Neuronal stem cell (in vitro differentiated cells): ENCODE measurements around the gene PDE4C.

ENCODE experiments used
- DNase-seq: peaks from one replicate; pipeline ENCODE4 v3.0.0-alpha.2; 2013; ENCODE audit warnings: low spot score
- H2AFZ ChIP-seq: one replicate; pipeline ENCODE4 v1.6.1; 2013; ENCODE audit warnings: mild to moderate bottlenecking, low read length, inconsistent platforms
- H2AK5ac ChIP-seq: 2 replicates; pipeline ENCODE4 v1.6.1; 2013; ENCODE audit warnings: low read depth, mild to moderate bottlenecking, inconsistent platforms, low read length, moderate library complexity, mixed read lengths
- H2BK120ac ChIP-seq: 2 replicates; pipeline ENCODE4 v1.6.1; 2013; ENCODE audit warnings: low read depth, mild to moderate bottlenecking, inconsistent platforms, low read length, moderate library complexity, mixed read lengths
- H2BK12ac ChIP-seq: one replicate; pipeline ENCODE4 v1.6.1; 2013; ENCODE audit warnings: low read length, inconsistent platforms
- H2BK15ac ChIP-seq: 2 replicates; pipeline ENCODE4 v1.6.1; 2013; ENCODE audit warnings: mild to moderate bottlenecking, low read length, inconsistent platforms, mixed read lengths
- H2BK5ac ChIP-seq: one replicate; pipeline ENCODE4 v1.6.1; 2013; ENCODE audit warnings: inconsistent platforms, mild to moderate bottlenecking, low read length, moderate library complexity
- H3K14ac ChIP-seq: one replicate; pipeline ENCODE4 v1.6.1; 2013; ENCODE audit warnings: low read length, inconsistent platforms
- H3K18ac ChIP-seq: 2 replicates; pipeline ENCODE4 v1.6.1; 2013; ENCODE audit warnings: low read length, inconsistent platforms
- H3K23ac ChIP-seq: 2 replicates; pipeline ENCODE4 v1.6.1; 2013; ENCODE audit warnings: low read depth, mild to moderate bottlenecking, mixed read lengths, low read length, inconsistent platforms; ENCODE audit not compliant: poor library complexity
- H3K27ac ChIP-seq: replicated peaks from 3 replicates; pipeline ENCODE4 v1.5.1; 2013; ENCODE audit warnings: low read length, inconsistent platforms
- H3K27me3 ChIP-seq, 3 experiments: 2 replicates each; pipeline ENCODE4 v1.6.1; 2013; ENCODE audit warnings: low read length in 3 of 3, mild to moderate bottlenecking in 2 of 3, inconsistent platforms in 1 of 3, low read depth in 1 of 3, mixed read lengths in 1 of 3, moderate library complexity in 1 of 3; ENCODE audit not compliant: control insufficient read depth in 3 of 3, insufficient read depth in 3 of 3
- H3K36me3 ChIP-seq, 2 donors: replicated peaks in 1 of 2; 2 replicates each; pipeline ENCODE4 v1.6.1; 2013; ENCODE audit warnings: low read length in 2 of 2; ENCODE audit not compliant: control insufficient read depth in 2 of 2, insufficient read depth in 2 of 2
- H3K4ac ChIP-seq: 2 replicates; pipeline ENCODE4 v1.6.1; 2013; ENCODE audit warnings: inconsistent platforms, mild to moderate bottlenecking, low read length, moderate library complexity
- H3K4me1 ChIP-seq, 2 donors: 1 replicate in 1 of 2; 2 replicates in 1 of 2; pipeline ENCODE4 v1.6.1; 2013; ENCODE audit warnings: low read length in 2 of 2, low read depth in 1 of 2; ENCODE audit not compliant: control insufficient read depth in 2 of 2, insufficient read depth in 1 of 2
- H3K4me2 ChIP-seq: one replicate; pipeline ENCODE4 v1.6.1; 2013; ENCODE audit warnings: mild to moderate bottlenecking, low read length, inconsistent platforms; ENCODE audit not compliant: insufficient read depth, poor library complexity, severe bottlenecking
- H3K4me3 ChIP-seq, 2 donors: 2 replicates each; pipeline ENCODE4 v1.5.1; 2013; ENCODE audit warnings: low read length in 2 of 2, mild to moderate bottlenecking in 2 of 2, inconsistent platforms in 1 of 2, moderate library complexity in 1 of 2
- H3K79me1 ChIP-seq: one replicate; pipeline ENCODE4 v1.6.1; 2013; ENCODE audit warnings: low read depth, mild to moderate bottlenecking, inconsistent platforms, low read length, moderate library complexity
- H3K9ac ChIP-seq: one replicate; pipeline ENCODE4 v1.6.1; 2013; ENCODE audit warnings: mild to moderate bottlenecking, low read depth, low read length, inconsistent platforms; ENCODE audit not compliant: poor library complexity
- H3K9me3 ChIP-seq, 2 donors: replicated peaks in 1 of 2; 2 replicates each; pipeline versions ENCODE3 to v1.6.1; 2013; ENCODE audit warnings: low read length in 2 of 2, mild to moderate bottlenecking in 2 of 2, inconsistent platforms in 1 of 2, low read depth in 1 of 2, mixed read lengths in 1 of 2, moderate library complexity in 1 of 2; ENCODE audit not compliant: control insufficient read depth in 2 of 2, insufficient read depth in 1 of 2
- H4K8ac ChIP-seq: one replicate; pipeline ENCODE4 v1.6.1; 2013; ENCODE audit warnings: low read depth, mild to moderate bottlenecking, inconsistent platforms, low read length, moderate library complexity
- H4K91ac ChIP-seq: one replicate; pipeline ENCODE4 v1.6.1; 2013; ENCODE audit warnings: low read length, low read depth, mild to moderate bottlenecking, inconsistent platforms; ENCODE audit not compliant: poor library complexity
- WGBS, 2 donors: extraction: QIAGEN DNeasy Blood & Tissue Kit; methylation state at CpG; one replicate each; pipeline ENCODE4 v1.1.7; 2013; ENCODE audit warnings: missing lambda C conversion rate in 2 of 2, mixed read lengths in 1 of 2; ENCODE audit not compliant: insufficient read length in 2 of 2, insufficient replicate concordance in 1 of 2; ENCODE audit errors: extremely low coverage in 2 of 2; 5-methylcytosine and 5-hydroxymethylcytosine counted together

The PDE4C gene

GRCh38 chr19:18254546-18255503 is 28.6 kb upstream of the PDE4C start:
- H3K4ac ChIP-seq = no peak overlapping the region
- no peak overlapping the region for H2BK15ac ChIP-seq
- H3K9me3 ChIP-seq = no peaks in the 10 kb centered on the region
- peak overlapping the region; percentile 56 for H3K14ac ChIP-seq
- no peak for DNase-seq
- H3K27ac ChIP-seq = no peak overlapping the region
- no peak overlapping the region for H2BK5ac ChIP-seq
- no peak overlapping the region for H4K91ac ChIP-seq
- peaks cover 0 to 19% (median 15%) of the 10 kb centered on the region in 3 experiments for H3K27me3 ChIP-seq
- no peaks in the 10 kb centered on the region for H3K79me1 ChIP-seq
- no peak overlapping the region for H3K4me3 ChIP-seq
- H2AFZ ChIP-seq = no peak overlapping the region
- no CpG with 5 or more reads among the region's 24 CpGs for WGBS, 2 donors
- H3K36me3 ChIP-seq = no peaks in the 10 kb centered on the region
- no peak overlapping the region for H3K18ac ChIP-seq
- no peak overlapping the region for H2BK120ac ChIP-seq
- H2BK12ac ChIP-seq = peak overlapping the region; percentile 49
- no peak overlapping the region for H3K9ac ChIP-seq
- peak overlapping the region; percentile 36 for H2AK5ac ChIP-seq
- H3K4me2 ChIP-seq = no peak overlapping the region
- H4K8ac ChIP-seq = no peak overlapping the region
- peak overlapping the region; percentile 44 for H3K23ac ChIP-seq
- no peaks in the 10 kb centered on the region for H3K4me1 ChIP-seq

GRCh38 chr19:18253716-18254115 is 27.5 kb upstream of the PDE4C start:
- Histone ChIP-seq H2BK120ac (no peak overlapping the region), H3K27ac (no peak overlapping the region), H3K23ac (no peak overlapping the region), H3K18ac (no peak overlapping the region), H3K4me2 (no peak overlapping the region), H4K91ac (no peak overlapping the region), H3K4me3 (no peak overlapping the region), H2BK12ac (no peak overlapping the region), H3K9ac (no peak overlapping the region), H3K4ac (no peak overlapping the region), H3K36me3 (no peaks in the 10 kb centered on the region), H2AK5ac (no peak overlapping the region), H2BK5ac (no peak overlapping the region), H4K8ac (no peak overlapping the region), H3K79me1 (no peaks in the 10 kb centered on the region), H3K9me3 (no peaks in the 10 kb centered on the region), H2BK15ac (no peak overlapping the region), H2AFZ (no peak overlapping the region), H3K14ac (no peak overlapping the region), H3K27me3 (peaks cover 0 to 19% (median 15%) of the 10 kb centered on the region in 3 experiments), H3K4me1 (no peaks in the 10 kb centered on the region)
- no peak for DNase-seq
- no CpG with 5 or more reads among the region's 5 CpGs for WGBS, 2 donors

- Histone ChIP-seq H4K8ac (no peak overlapping the region), H2AFZ (no peak overlapping the region), H3K9ac (no peak overlapping the region), H3K14ac (no peak overlapping the region), H3K18ac (no peak overlapping the region), H2BK12ac (no peak overlapping the region), H3K36me3 (no peaks in the 10 kb centered on the region), H2BK120ac (no peak overlapping the region), H3K9me3 (no peaks in the 10 kb centered on the region), H2BK5ac (no peak overlapping the region), H3K4ac (no peak overlapping the region), H2BK15ac (no peak overlapping the region), H3K4me3 (no peak overlapping the region), H4K91ac (no peak overlapping the region), H3K23ac (no peak overlapping the region), H3K4me1 (no peaks in the 10 kb centered on the region), H3K4me2 (no peak overlapping the region), H3K27ac (no peak overlapping the region), H3K27me3 (peaks cover 0 to 19% (median 15%) of the 10 kb centered on the region in 3 experiments), H2AK5ac (no peak overlapping the region), H3K79me1 (no peaks in the 10 kb centered on the region)
- DNase-seq = no peak
- WGBS, 2 donors = no CpG with 5 or more reads among the region's 4 CpGs
Observed at GRCh38 chr19:18253130-18253529, 26.9 kb upstream of the PDE4C start.

- H3K18ac ChIP-seq = no peak overlapping the region
- H3K79me1 ChIP-seq = no peaks in the 10 kb centered on the region
- no peaks in the 10 kb centered on the region for H3K4me1 ChIP-seq
- no peak overlapping the region for H2BK5ac ChIP-seq
- H2AFZ ChIP-seq = no peak overlapping the region
- DNase-seq = no peak
- no peak overlapping the region for H3K27ac ChIP-seq
- no CpG with 5 or more reads among the region's 7 CpGs for WGBS, 2 donors
- no peak overlapping the region for H2BK120ac ChIP-seq
- no peak overlapping the region for H4K8ac ChIP-seq
- H3K36me3 ChIP-seq = no peaks in the 10 kb centered on the region
- no peak overlapping the region for H3K4ac ChIP-seq
- peaks cover 0 to 19% (median 15%) of the 10 kb centered on the region in 3 experiments for H3K27me3 ChIP-seq
- H2AK5ac ChIP-seq = peak overlapping the region; percentile 11
- no peak overlapping the region for H2BK12ac ChIP-seq
- H4K91ac ChIP-seq = no peak overlapping the region
- H3K23ac ChIP-seq = no peak overlapping the region
- H3K4me2 ChIP-seq = no peak overlapping the region
- no peak overlapping the region for H2BK15ac ChIP-seq
- no peak overlapping the region for H3K9ac ChIP-seq
- H3K9me3 ChIP-seq = no peaks in the 10 kb centered on the region
- H3K14ac ChIP-seq = no peak overlapping the region
- H3K4me3 ChIP-seq = no peak overlapping the region
Observed at GRCh38 chr19:18252370-18252717, 26.1 kb upstream of the PDE4C start.
